WERI-Rb-1 (cell line): ENCODE data around the gene TRIML2.

Experiments used
- DNase-seq: peaks from one replicate; pipeline ENCODE4 v3.0.0-alpha.2; 2020
- H3K27ac ChIP-seq: fragments of 250-450 bp; sonication (Bioruptor Pico); 2 replicates; pipeline ENCODE4 v1.5.1; 2020; ENCODE audit warnings: mild to moderate bottlenecking, moderate library complexity
- H3K27me3 ChIP-seq: fragments of 250-450 bp; sonication (Bioruptor Pico); 2 replicates; pipeline ENCODE4 v1.5.1; 2021; ENCODE audit warnings: mild to moderate bottlenecking, low read depth, moderate library complexity; ENCODE audit not compliant: insufficient read depth, severe bottlenecking
- H3K36me3 ChIP-seq: fragments of 250-450 bp; sonication (Bioruptor Pico); 2 replicates; pipeline ENCODE4 v1.5.1; 2020; ENCODE audit warnings: mild to moderate bottlenecking, moderate library complexity
- H3K4me3 ChIP-seq: 2 replicates; pipeline ENCODE4 v1.5.1; 2011; ENCODE audit warnings: low read depth, mild to moderate bottlenecking, control low read depth, low read length
- H3K9me3 ChIP-seq: fragments of 250-450 bp; sonication (Bioruptor Pico); 2 replicates; pipeline ENCODE4 v1.5.1; 2021; ENCODE audit warnings: mild to moderate bottlenecking, moderate library complexity; ENCODE audit not compliant: severe bottlenecking
- TF ChIP-seq, protein P1 (sequence below): IDR thresholded peaks from 2 replicates; pipeline ENCODE4 v1.5.1; 2011; ENCODE audit warnings: low read depth, mild to moderate bottlenecking, control low read depth, inconsistent platforms, low read length

The TRIML2 gene

GRCh38 chr4:188086858-188087257, 22.5 kb downstream of the TRIML2 start:
- TF ChIP-seq, protein P1, sequence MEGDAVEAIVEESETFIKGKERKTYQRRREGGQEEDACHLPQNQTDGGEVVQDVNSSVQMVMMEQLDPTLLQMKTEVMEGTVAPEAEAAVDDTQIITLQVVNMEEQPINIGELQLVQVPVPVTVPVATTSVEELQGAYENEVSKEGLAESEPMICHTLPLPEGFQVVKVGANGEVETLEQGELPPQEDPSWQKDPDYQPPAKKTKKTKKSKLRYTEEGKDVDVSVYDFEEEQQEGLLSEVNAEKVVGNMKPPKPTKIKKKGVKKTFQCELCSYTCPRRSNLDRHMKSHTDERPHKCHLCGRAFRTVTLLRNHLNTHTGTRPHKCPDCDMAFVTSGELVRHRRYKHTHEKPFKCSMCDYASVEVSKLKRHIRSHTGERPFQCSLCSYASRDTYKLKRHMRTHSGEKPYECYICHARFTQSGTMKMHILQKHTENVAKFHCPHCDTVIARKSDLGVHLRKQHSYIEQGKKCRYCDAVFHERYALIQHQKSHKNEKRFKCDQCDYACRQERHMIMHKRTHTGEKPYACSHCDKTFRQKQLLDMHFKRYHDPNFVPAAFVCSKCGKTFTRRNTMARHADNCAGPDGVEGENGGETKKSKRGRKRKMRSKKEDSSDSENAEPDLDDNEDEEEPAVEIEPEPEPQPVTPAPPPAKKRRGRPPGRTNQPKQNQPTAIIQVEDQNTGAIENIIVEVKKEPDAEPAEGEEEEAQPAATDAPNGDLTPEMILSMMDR: no peak
- no peak for DNase-seq
- no peak overlapping the region for H3K4me3 ChIP-seq
- peaks cover 92% of the 10 kb centered on the region for H3K27me3 ChIP-seq
- H3K36me3 ChIP-seq: no peaks in the 10 kb centered on the region
- H3K9me3 ChIP-seq: peaks cover 10% of the 10 kb centered on the region
- H3K27ac ChIP-seq: no peak overlapping the region

GRCh38 chr4:188082796-188083195, 26.6 kb downstream of the TRIML2 start:
- no peak for DNase-seq
- no peak overlapping the region for H3K4me3 ChIP-seq
- peaks cover 6% of the 10 kb centered on the region for H3K9me3 ChIP-seq
- TF ChIP-seq, protein P1: no peak
- peaks cover 92% of the 10 kb centered on the region for H3K27me3 ChIP-seq
- H3K27ac ChIP-seq: no peak overlapping the region
- no peaks in the 10 kb centered on the region for H3K36me3 ChIP-seq

GRCh38 chr4:188078116-188078515, 31.3 kb downstream of the TRIML2 start:
- H3K27me3 ChIP-seq: peaks cover 97% of the 10 kb centered on the region
- DNase-seq: no peak
- peaks cover 3% of the 10 kb centered on the region for H3K9me3 ChIP-seq
- no peak overlapping the region for H3K27ac ChIP-seq
- no peak overlapping the region for H3K4me3 ChIP-seq
- TF ChIP-seq, protein P1: no peak
- H3K36me3 ChIP-seq: no peaks in the 10 kb centered on the region

DNA sequence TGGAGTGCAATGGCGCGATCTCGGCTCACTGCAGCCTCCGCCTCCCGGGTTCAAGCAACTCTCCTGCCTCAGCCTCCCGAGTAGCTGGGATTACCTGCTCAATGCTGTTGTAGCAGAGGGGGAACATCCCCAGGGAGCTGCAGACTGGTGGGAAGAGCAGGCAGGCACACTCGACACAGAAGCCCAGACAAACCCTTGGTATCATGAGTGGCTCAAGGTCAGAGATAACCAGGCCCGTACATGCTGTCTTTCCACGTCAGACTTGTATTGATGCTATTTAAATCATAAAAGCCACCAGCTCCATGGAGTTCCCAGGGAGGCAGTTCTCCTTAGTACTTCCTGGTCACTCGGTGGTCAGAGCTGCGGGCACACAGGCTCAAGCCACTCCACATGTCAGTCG, 33.2 kb downstream of the TRIML2 start:
- no peak for DNase-seq
- H3K36me3 ChIP-seq: no peaks in the 10 kb centered on the region
- no peak overlapping the region for H3K27ac ChIP-seq
- H3K9me3 ChIP-seq: no peaks in the 10 kb centered on the region
- TF ChIP-seq, protein P1: no peak
- no peak overlapping the region for H3K4me3 ChIP-seq
- H3K27me3 ChIP-seq: peaks cover 89% of the 10 kb centered on the region

- Histone ChIP-seq H3K27me3 (peaks cover 80% of the 10 kb centered on the region), H3K27ac (no peak overlapping the region), H3K4me3 (no peak overlapping the region), H3K9me3 (no peaks in the 10 kb centered on the region), H3K36me3 (no peaks in the 10 kb centered on the region)
- no peak for DNase-seq
- TF ChIP-seq, protein P1: no peak
Observed at GRCh38 chr4:188061083-188061482, 48.3 kb downstream of the TRIML2 start.

DNA sequence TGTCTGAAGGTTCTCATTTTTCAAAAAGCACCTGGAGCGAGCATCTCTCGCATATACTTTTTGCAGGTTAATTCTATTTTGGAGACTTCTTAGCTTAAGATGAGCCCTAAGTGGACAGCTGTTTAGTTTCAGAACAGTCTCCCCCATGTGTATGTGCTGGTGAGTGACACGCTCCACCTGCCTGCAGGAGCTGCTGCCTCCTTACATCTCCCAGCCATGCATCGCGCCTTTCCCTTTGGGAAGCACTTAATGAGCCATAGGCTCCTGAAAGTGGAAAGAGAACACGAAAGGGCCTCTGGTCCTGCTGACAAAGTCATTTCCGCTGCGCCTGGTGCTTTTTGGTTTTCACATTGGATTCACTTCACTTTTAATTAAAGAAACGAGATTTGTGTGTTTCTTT, 56.1 kb downstream of the TRIML2 start:
- H3K27me3 ChIP-seq: peaks cover 93% of the 10 kb centered on the region
- H3K36me3 ChIP-seq: no peaks in the 10 kb centered on the region
- TF ChIP-seq, protein P1: no peak
- DNase-seq: no peak
- no peak overlapping the region for H3K27ac ChIP-seq
- H3K9me3 ChIP-seq: no peaks in the 10 kb centered on the region
- H3K4me3 ChIP-seq: no peak overlapping the region
